CD1c-positive myeloid dendritic cell (primary cell): ENCODE data around the gene DNAJC13.

Source experiments
- DNase-seq: peaks from one replicate; pipeline ENCODE4 v3.0.0-alpha.2; 2016; ENCODE audit errors: extremely low spot score

Gene DNAJC13

DNA sequence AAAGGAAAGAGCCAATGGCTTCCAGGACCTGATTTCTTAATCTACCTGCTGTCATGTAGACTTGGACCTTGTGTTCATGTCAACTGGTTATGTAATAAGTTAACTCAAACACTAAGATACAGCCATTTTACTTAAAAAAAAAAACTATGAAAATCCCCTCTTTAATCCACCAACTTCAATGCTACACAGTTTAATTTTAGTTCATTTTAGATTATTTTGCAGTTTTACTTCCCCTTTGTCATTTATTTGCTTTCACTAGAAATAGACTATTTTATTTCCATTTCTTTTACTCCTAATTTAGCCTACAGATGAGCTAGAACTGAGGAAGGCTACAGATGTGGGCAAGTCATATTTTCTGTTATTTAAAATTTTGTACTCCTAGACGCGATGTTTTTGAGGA, 10.7 kb upstream of the DNAJC13 start:
- DNase-seq, result peak; percentile 4

DNA sequence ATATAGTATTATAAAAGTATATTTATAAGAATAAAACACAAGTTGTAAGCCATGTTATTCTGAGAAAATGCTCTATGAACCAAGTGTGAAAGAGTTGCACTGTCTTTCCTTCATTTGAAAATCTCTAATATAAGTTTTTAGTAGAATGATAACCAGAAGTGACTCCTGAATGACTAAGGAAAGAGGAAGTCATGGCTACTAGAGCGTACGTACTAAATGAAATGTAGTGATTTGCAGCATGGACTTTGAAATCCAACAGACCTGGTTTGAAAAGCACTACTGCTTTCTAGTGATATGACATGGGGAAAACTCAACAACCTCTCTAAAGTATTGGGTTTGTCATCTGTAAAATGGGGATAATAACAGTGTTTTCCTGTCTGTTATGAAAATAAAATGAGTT, 10.3 kb upstream of the DNAJC13 start:
- peak; percentile 55 for DNase-seq

DNA sequence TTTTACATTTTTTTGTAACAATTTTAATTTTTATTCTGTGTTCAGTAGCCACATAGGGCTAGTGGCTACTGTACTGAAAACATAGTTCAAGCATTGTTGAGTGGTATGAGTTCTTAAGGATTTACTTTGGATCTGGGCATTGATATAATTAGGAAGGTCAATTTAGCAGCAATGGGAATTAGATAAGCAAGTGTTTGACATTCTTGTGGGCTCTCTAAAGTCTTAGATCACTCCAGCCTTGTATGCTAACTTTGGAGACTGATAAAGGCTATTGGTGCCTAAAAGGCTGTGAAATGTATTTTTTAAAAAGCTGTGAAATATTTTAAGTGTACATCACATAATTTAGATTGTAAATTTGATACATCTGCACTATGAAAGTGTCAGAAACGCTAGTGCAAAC, 2.5 kb upstream of the DNAJC13 start:
- DNase-seq, result no peak

DNA sequence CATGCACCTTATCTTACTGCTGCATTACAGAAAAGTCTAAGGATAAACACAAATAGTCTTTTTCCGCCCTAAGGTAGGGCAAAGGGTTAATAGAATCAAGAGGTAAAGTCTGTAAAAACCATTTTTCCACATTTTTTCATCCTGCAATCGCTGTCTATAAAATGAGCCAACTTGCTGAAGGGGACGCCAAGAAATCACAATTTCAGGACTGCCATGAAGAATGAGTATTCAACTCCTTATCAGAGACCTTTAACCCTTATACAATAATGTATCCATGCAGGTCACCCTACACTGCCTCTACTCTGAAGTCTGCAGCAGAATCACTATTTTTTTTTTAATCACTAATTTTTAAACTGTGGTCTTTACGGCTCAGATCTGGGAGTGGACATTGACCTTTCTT, 1.1 kb upstream of the DNAJC13 start:
- no peak for DNase-seq

DNA sequence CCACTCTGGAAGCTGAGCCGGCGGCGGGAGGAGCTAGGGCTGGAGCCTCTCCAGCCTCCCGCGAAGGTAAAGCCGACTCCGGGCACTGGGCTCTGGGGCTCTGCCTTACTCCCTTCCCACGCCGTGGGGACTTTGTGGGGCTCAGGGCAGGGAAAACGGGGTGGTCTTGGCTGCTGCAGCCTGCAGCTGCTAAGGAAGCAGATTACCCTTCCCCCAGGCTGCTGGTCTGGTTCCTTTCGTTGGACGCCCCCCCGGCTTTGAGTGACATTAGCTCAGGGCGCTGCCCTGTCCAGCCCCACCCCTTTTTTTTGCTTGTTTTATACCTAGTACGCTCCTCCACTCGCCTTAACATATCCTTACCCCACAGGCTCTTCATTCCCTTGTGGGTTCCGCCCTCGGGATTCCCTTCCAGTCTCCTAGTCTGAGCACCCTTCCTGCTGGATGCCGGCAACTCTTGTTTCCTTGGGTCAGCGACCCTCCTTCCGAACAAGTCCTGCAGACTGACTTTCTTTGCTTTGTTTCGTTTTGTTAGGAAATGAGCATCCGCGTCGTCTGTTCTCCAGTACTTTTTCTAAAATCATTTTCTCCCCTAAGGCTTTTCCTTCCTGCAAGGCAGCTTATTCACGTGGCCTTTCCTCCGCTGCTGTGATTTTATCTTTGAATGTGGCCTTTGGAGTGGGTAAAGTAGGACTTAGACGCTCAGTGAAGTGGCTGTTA, 551 bp downstream of the DNAJC13 start:
- DNase-seq, result peak; percentile 67

DNA sequence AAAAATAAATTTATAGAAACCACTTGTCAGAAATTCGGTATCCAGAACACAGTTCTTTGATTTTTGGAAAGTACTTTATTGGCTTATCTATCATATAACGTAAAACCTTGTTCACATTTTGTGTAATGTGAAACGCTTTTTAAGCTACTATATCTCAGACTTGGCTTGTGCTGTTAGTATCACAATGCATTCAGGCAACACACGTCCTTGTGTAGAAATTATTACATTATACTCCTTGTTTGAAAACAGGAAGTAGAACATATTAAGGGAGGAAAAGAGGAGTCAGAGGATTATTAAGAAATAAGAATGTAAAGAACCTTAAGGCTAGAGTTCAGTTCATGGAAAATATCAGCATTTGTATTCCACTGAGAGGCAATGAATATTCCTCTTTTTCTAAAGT, 1.6 kb downstream of the DNAJC13 start:
- peak; percentile 60 for DNase-seq

DNA sequence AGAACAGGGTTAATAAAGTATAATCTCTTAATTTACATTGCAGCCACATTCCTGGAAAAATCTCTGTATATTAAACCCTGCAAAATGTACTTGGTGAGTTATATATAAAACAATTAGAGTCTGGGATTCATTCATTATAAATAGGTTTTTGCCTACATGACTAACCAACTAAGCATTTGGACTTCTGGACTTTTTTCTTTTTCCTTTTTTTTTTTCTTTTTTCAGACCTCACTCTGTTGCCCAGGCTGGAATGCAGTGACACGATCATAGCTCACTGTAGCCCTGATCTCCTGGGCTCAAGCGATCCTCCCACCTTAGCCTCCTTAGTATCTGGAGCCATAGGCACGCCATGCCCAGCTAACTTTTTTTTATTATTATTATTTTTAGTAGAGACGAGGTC, 4.5 kb downstream of the DNAJC13 start:
- no peak for DNase-seq

DNA sequence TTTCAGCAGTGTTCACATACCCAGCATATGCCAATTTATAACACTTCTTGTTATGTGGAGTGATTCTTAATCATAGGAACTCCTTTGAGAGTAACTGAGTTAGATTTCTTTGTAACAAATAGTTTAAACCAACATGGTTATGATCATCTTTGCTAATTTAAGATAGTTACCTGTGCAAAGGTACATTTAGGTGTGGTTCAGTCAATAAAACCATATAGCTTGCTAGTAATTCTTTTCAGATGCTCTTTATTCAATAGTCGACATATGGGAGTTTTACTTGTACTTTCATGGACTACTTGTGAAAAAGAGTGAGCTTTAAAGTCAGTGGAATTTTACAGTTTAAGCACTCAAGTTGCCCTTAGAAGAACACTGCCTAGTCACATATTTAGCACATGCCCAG, 5.2 kb downstream of the DNAJC13 start:
- no peak for DNase-seq

DNA sequence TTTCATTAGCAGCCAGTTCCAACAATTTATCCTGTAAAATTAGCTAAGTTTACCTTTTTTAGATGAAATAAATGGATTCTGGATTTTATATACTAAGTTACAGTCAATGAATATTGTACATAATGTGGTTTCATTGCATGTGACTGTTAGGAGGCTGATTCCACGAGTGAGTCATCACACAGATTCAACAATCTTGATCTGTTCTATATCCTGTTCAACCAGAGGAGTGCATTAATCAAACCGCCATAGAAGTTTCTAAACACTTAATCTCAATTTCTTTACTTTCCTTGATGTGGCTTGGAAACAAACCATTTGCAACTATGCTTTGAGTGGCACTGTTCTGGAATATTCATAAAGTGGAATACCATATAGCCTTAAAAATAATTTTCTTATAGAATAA, 15.3 kb downstream of the DNAJC13 start:
- DNase-seq, result peak; percentile 26

DNA sequence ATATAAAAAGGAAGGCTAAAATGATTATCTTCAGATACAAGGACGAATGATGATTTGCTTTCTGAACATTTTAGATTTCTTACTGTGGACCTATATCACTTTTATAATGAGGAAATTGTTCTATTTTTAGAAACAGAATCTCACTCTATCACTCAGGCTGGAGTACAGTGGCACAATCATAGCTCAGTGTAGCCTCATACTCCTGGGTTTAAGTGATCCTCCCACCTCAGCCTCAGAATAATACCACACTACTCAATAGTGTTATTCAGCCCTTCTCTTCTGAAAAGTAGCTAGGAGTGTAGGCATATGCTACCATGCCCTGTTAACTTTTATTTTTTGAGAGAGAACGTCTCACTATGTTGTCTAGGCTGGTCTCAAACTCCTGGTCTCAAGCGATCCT, 15.8 kb downstream of the DNAJC13 start:
- DNase-seq, result no peak

DNA sequence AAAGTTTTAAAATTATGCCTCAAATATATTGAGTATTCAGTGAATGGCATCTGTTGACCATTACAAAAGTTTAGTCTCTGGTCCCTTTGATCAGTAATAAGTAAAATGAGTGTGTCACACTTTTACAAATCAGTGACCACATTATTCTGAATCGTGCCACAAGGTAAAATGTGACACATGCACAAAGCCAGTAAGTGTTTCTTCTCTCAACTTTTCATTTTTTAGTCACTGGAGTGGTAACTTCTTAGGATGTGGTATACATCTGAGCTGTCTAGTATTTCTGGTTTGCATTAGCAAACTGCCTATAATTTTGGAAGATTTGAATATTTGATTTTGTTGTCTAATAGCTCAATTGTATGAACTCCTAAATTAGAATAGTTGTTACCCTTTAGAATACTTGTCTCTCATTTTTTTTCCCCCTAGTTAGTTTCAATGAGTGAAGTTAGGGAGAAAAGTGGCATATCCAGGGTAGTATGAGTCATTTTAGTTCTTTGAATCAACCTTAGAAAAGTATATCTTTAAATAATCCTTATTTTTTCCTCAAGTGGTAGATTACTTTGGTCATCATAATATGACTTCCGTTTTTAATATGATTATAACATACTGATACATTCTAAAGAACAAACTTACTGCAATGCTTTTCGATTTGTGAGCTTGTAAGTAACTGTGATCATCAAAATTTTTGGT, 18.1 kb downstream of the DNAJC13 start:
- no peak for DNase-seq

DNA sequence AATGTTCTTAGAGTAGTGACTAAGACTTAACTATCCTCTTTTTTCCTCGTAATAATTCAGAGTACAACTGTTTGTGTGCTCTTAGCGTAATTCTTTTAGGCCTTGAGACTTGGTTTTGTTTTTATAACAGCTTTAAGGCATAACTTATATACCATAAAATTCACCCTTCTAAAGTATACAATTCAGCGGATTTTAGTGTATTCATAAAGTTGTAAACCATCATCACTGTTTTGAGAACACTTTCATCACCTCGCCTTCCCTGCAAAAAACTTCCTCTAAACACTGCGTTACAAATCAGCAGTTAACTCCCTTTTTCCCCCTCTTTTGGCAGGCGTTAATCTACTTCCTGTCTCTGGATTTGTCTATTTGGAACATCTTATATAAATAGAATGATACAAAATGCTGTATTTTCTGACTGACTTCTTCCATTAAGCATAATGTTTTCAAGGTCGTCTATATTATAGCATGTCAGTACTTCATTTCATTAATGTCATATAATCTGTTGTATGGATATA, 18.7 kb downstream of the DNAJC13 start:
- DNase-seq, result peak; percentile 23

DNA sequence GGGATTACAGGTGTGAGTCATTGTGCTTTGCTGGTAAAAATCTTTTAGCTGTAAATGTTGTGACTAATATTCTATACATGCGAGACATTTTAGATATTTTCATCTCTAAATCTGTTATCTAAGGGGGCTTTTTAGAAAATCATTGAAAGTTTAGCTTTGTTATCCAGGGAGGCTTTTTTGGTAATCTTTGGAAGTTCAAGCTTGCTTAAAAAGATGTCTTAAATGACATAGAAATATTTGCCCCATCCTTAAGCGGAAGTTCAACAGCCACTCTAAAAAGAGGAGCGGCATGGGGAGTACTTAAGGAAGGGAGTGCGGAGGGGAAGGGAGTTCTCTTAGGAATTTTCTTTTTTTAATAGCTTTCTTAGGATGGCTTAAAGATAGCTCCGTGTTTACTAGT, 26.1 kb downstream of the DNAJC13 start:
- no peak for DNase-seq

DNA sequence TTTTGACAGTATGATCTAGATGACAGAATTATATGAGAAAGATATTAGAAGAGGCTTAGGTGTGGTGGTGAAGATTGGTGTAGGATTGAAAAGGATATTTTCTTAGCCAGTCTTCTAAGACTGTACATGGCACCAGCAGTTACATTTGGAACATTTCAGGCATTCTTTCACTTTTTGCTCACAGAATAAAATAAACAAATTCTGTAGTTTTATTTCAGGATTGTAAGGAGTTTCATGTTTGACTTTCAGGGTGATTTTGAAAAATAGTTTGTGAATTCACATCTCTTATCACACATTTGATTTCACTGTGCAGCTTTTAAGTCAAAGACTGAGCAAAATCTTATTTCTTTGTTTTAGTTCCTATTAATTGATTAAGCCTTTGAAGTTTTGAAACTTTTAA, 27.1 kb downstream of the DNAJC13 start:
- no peak for DNase-seq

DNA sequence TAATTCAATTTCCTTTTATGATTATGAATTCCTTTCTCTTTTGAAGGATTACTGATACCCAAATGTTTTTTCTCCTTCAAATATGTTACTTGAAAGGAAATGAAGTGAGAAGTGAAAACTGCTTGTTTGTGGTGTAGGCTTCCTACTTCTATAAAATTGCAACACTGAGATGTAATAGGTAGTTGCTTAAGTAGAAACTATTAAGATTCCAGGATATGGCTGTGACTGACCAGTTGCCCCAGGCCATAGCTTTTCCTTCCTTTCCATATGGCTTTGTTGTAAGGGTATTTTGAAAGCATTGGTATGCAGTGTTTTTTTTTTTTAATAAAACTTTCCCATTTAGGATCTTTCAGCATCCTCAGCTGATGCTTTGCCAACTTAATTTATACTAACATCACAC, 28.5 kb downstream of the DNAJC13 start:
- DNase-seq, result peak; percentile 54

DNA sequence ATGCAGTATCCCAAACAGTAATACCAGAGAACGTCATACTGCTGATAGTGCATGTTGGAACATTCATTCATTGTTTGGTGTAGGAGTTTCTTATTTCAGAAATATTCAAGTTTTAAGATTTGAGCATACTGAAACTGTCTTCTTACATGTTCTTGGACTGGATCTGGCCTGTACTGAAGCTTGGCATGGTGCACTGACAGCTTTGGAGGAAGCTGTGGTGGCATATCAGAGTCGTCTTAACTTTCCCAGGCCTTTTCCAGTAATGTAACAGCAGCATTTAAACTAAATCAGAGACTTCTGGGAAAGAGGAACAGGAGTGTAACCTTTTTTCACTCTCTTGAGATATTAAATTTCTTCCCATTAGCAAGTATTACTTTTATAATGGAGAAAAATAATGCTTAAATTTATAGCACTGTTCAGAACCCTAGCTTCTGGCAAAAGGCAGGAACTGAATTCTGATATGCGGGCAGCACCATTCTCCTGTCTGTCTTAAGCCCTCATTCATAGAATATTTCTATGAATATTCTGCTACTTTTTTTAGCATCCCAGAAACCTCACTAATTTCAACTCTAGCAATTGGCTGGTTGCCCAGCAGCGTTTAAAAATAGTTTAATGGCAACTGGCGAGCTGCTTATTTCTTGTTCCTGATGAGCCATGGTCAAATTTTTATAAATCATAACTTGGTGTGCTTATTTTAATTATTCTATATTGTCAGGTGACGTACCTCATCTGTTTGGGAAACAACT, 31.1 kb downstream of the DNAJC13 start:
- no peak for DNase-seq

DNA sequence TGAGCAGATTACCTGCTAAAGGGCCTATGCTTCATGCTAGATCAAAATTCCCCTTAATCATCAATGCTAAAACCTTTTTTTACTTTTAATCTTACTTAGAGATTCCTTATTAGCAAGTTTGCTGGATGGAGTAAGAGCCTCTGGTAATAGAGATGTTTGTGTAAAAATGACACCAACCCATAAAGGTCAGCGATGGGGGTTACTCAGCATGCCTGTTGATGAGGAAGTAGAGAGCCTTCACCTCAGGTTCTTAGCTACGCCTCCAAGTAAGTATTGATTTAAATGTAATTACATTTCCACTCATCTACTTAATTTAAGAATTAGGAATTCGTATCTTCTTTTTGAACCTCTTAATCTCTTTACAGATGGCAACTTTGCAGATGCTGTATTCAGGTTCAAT, 38.8 kb downstream of the DNAJC13 start:
- DNase-seq, result no peak

DNA sequence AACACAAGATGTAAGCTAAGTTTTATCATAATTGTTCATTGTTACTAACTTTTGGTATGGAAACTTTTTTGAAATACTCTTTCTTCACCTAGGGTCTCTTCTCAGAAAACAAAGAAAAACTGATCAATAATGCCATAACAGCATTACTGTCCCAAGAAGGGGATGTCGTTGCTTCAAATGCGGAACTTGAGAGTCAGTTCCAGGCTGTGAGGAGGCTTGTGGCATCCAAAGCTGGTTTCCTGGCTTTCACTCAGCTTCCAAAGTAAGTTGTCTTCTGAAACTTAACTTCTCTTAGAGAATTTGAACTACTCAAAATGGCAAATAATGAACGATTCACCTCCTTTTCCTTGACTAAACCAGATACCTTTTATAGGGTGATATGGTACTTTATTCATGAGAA, 39.3 kb downstream of the DNAJC13 start:
- peak; percentile 24 for DNase-seq

DNA sequence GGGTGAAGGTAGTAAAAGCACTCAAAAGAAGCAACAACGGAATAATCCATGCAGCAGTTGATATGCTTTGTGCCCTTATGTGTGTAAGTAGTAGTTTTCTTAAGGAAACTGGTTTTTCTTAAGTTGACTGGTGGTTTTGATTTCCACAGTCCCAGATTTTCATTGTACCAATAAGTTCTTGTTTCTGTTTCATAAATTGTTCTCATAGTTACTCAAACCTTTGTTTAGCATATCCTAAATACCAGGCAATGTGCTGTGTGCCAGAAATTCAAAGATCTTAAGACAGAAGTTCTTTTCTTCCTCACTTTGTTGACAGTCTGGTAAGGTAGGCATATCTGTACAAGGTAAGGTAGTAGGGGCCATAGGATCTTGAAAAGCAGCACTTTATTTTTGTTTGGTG, 40.0 kb downstream of the DNAJC13 start:
- DNase-seq, result no peak

DNA sequence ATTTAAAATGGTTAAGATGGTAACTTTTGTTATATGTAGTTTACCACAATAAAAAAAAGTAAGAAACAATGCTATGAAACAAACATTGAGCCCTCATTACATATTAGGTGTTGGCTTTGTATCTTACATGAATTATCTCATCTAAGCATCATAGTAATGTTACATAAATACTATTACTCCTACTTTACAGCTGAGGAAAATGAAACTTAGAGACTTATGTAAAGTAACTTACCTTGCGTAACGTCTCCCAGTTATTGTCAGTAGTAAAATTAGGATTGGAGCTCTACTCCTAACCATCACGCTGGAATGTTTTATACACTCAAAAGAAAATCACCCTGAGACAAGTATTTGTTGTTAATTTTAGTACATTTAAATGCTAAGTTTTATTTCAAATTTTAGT, 42.2 kb downstream of the DNAJC13 start:
- DNase-seq, result no peak

DNA sequence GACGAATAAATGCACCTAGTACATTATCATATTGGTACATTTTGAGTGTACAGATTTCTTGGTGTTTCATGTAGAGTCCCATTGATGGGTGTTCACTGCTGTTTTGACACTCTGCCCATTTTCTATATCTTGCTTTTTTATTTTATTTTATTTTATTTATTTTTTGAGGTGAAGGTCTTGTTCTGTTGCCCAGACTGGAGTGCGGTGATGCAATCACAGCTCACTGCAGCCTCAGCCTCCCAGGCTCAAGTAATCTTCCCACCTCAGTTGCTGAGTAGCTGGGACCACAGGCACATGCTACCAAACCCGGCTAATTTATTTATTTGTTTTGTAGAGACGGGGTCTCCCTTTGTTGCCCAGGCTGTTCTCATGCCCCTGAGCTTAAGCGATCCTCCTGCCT, 44.2 kb downstream of the DNAJC13 start:
- no peak for DNase-seq

DNA sequence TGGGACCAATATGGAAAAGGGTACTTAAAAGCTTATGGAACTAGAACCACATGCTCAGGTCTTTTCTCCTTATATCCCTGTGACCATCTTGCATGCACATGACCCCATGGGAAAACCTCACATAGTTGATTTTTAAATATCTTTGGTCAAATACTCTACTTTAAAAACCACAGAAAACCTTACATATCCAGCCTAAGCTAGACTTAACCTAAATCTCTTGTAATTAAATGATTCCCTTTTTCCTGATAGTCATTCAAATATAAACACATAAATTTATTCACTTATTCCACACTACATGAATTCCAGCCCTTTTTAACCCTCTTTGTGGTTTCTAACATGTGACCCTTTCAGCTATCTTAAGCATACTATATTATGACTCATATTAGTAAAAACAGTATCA, 46.8 kb downstream of the DNAJC13 start:
- DNase-seq, result no peak

DNA sequence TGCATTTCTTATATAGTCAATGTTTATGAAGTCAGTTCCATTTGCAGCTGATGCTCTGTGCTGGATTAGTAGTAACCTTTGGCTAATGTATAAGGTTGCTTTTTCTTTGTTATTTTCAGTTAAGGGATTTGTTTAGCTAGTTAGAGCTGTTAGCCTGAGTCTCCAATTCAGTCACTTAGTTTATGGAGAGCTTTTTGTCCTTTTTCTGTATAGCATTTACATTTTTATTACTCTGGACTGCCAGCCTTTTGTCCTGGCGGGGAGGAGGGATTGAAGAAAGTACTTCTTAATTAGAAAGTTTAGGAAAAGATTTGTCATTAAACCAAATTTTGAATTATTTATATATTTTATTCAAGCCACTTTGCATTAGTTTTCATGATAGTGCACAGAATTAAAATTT, 52.0 kb downstream of the DNAJC13 start:
- DNase-seq, result no peak
